ENCODE data around the gene VDR.
A peak's percentile ranks its signal among the peaks of the same experiment; 100 is the strongest.

GRCh38 chr12:47903927-47904712 is 674 bp downstream of the VDR start:
- TF ChIP-seq POLR2A (IDR thresholded peaks at IDR 0.05) (peak in 1 of 2 donors; percentile 62), CTCF (IDR thresholded peaks at IDR 0.05) (peak in 2 of 6 experiments; percentile 5 to 12)

Data from adrenal gland (tissue), 5 donors.